GM20000 (cell line): ENCODE results near the gene AGPAT4.

Experiments
- DNase-seq: peaks from one replicate; pipeline ENCODE4 v3.0.0; 2012; ENCODE audit warnings: low spot score
- CTCF ChIP-seq: IDR thresholded peaks from 2 replicates; pipeline ENCODE4 v1.5.1; 2012; ENCODE audit warnings: mild to moderate bottlenecking, control low read depth; ENCODE audit errors: extremely low read depth, missing control alignments

The AGPAT4 gene

GRCh38 chr6:161108916-161109315 lies 164.9 kb downstream of the AGPAT4 start:
- no peak for TF ChIP-seq CTCF
- no peak for DNase-seq

GRCh38 chr6:161107779-161108730 lies 165.8 kb downstream of the AGPAT4 start:
- TF ChIP-seq CTCF = no peak
- DNase-seq = no peak

GRCh38 chr6:161105408-161105807 lies 168.5 kb downstream of the AGPAT4 start:
- TF ChIP-seq CTCF = no peak
- DNase-seq = no peak

- no peak for DNase-seq
- no peak for TF ChIP-seq CTCF
These were observed 168.9 kb downstream of the AGPAT4 start for GRCh38 chr6:161104966-161105365.

DNA sequence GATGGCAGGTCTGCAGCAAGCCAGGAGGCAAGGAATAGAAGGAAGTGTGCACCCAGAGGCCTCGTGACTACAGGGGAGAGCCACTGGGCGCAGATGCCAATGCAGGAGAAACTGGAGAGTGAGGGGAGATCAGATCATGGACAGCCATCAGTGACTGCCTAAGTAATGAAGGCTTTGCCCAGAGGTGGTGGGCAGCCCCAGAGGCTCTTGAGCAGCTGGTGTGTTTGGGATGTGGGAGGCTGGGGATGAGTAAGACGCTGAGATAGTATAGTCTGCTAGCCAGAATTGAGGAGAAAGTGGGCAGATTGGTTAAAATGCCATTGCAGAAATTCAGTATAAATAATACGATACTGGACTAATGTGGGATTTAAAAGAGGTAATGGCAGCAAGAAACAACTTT lies 170.4 kb downstream of the AGPAT4 start:
- no peak for TF ChIP-seq CTCF
- no peak for DNase-seq

DNA sequence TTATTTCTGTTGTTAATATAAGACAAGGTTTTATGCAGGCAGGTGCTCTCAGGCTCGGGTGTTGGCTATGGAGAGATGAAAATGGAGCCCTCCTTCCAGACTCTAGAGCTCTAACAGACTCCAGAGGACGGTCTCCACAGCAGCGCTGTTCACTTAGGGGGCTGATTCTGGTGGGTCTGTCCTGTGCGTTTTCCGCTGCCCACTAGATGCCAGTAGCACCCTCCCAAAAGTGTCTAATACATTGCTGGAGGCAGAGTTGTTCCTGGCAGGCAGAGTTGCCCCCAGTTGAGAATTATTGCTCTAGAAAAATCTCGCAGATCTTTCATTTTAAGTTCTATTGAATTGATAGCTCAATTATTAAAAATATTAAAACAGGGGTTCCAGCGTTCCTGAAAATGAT lies 172.3 kb downstream of the AGPAT4 start:
- no peak for DNase-seq

More for the DNA sequence above, 172.3 kb downstream of the AGPAT4 start:
- TF ChIP-seq CTCF = no peak
